Calu3 (cell line): Measurements from ENCODE around the gene NRCAM. TPM values are rescaled to one million over a fixed set of nuclear protein-coding genes. Genes with fewer than 3 reads are reported as not detected.

Experiments used
- BruUV-seq: library from RNA; stranded (reverse); fragments of 400-500 nt; replicated peaks from 2 replicates; lab custom pipeline; 2021; lab: Mats Ljungman, UMichigan
- CTCF ChIA-PET: fragments of 300-600 bp; sonication (Branson Sonifier 250); formaldehyde crosslinking; loops from one replicate; lab custom pipeline; 2022; ENCODE audit warnings: antibody characterized with exemption; lab: Charles Lee
- DNase-seq: peaks from one replicate; pipeline ENCODE4 v3.0.0; 2022
- H3K27ac Mint-ChIP-seq: one replicate; pipeline ENCODE4 v1.8.0; 2022; ENCODE audit warnings: mixed read lengths; ENCODE audit not compliant: unreplicated experiment
- H3K27me3 Mint-ChIP-seq: one replicate; pipeline ENCODE4 v1.8.0; 2022; ENCODE audit warnings: mixed read lengths; ENCODE audit not compliant: unreplicated experiment
- H3K36me3 Mint-ChIP-seq: one replicate; pipeline ENCODE4 v1.8.0; 2022; ENCODE audit warnings: mild to moderate bottlenecking, moderate library complexity, mixed read lengths; ENCODE audit not compliant: insufficient read depth, unreplicated experiment
- H3K4me1 Mint-ChIP-seq: one replicate; pipeline ENCODE4 v1.8.0; 2022; ENCODE audit warnings: mild to moderate bottlenecking, low read depth, mixed read lengths; ENCODE audit not compliant: unreplicated experiment
- H3K4me3 Mint-ChIP-seq: one replicate; pipeline ENCODE4 v1.8.0; 2022; ENCODE audit warnings: mild to moderate bottlenecking, low read depth, moderate library complexity, mixed read lengths; ENCODE audit not compliant: unreplicated experiment
- H3K9me3 Mint-ChIP-seq: one replicate; pipeline ENCODE4 v1.8.0; 2022; ENCODE audit warnings: low read depth, mixed read lengths; ENCODE audit not compliant: unreplicated experiment
- CTCF ChIP-seq: fragments of 200-600 bp; IDR thresholded peaks from one replicate; pipeline ENCODE4 v1.8.0; 2022; ENCODE audit warnings: antibody characterized with exemption; ENCODE audit not compliant: unreplicated experiment
- intact Hi-C: fragments of 100-400 bp; cut with micrococcal nuclease; formaldehyde crosslinking; loops from one replicate; pipeline ENCODE4 v1.10.0; 2022; ENCODE audit not compliant: unreplicated experiment
- total RNA-seq: library from RNA; stranded (reverse); gene quantifications from 2 replicates; pipeline ENCODE4 v1.2.3, GENCODE V29; 2022

The NRCAM gene
- total RNA-seq, 1 experiment from 2014 or later: 15.0 TPM

- no peaks in the 10 kb centered on the region for H3K4me1 Mint-ChIP-seq
- no peak overlapping the region for H3K4me3 Mint-ChIP-seq
- H3K27me3 Mint-ChIP-seq: no peaks in the 10 kb centered on the region
- CTCF ChIA-PET: no interaction called here
- no peak overlapping the region for H3K27ac Mint-ChIP-seq
- no TSS peak for BruUV-seq
- intact Hi-C loops: no loop called here
- no peaks in the 10 kb centered on the region for H3K9me3 Mint-ChIP-seq
- TF ChIP-seq CTCF: no peak
- no peak for DNase-seq
- H3K36me3 Mint-ChIP-seq: peaks cover 16% of the 10 kb centered on the region
Observed at GRCh38 chr7:108451296-108451848, 4.9 kb downstream of the NRCAM start.

- CTCF ChIA-PET: no interaction called here
- Mint-ChIP-seq H3K9me3 (no peaks in the 10 kb centered on the region), H3K36me3 (peaks cover 8% of the 10 kb centered on the region), H3K4me1 (no peaks in the 10 kb centered on the region), H3K27ac (no peak overlapping the region), H3K4me3 (no peak overlapping the region), H3K27me3 (no peaks in the 10 kb centered on the region)
- intact Hi-C loops: no loop called here
- TF ChIP-seq CTCF: no peak
- BruUV-seq: no TSS peak
- no peak for DNase-seq
Observed at GRCh38 chr7:108450160-108450559, 6.1 kb downstream of the NRCAM start.

GRCh38 chr7:108449521-108449920 is 6.7 kb downstream of the NRCAM start:
- no peak for DNase-seq
- Mint-ChIP-seq H3K36me3 (peaks cover 3% of the 10 kb centered on the region), H3K27ac (no peak overlapping the region), H3K4me1 (no peaks in the 10 kb centered on the region), H3K4me3 (no peak overlapping the region), H3K27me3 (no peaks in the 10 kb centered on the region), H3K9me3 (no peaks in the 10 kb centered on the region)
- intact Hi-C loops: no loop called here
- BruUV-seq: no TSS peak
- CTCF ChIA-PET: no interaction called here
- no peak for TF ChIP-seq CTCF

- intact Hi-C loops: no loop called here
- Mint-ChIP-seq H3K27me3 (no peaks in the 10 kb centered on the region), H3K4me1 (no peaks in the 10 kb centered on the region), H3K9me3 (no peaks in the 10 kb centered on the region), H3K27ac (no peak overlapping the region), H3K36me3 (no peaks in the 10 kb centered on the region), H3K4me3 (no peak overlapping the region)
- CTCF ChIA-PET: no interaction called here
- TF ChIP-seq CTCF: no peak
- BruUV-seq: no TSS peak
- DNase-seq: no peak
Observed at GRCh38 chr7:108448584-108449505, 7.4 kb downstream of the NRCAM start.
